ENCODE data around the gene TBC1D17.

DNA sequence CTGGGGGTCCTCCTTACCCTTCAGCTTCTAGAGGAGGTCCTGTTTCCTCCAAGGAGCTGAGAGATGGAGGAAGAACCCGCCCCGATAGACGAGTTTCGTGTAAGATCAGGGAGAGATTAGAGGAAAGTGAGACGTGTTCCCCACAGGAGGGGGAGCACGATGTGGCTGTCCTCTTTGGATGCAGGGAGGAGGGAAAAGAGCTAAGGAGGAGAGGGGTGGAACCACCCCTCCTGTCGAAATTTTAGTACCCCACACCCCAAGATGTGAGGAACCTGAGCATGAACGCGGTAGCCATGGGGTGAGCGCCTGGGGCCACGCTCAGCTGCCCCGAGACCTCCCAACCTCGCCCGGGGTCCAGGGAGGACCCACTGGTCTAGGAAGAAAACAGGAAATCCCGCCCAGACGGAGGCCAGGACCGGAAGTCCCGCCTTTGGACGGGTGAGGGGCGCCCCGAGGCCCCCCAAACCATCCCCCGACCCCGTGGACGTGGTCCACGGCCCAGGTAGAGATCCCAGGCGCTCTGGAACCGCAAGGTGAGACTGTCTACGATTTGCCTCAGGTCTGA is 1.6 kb upstream of the TBC1D17 start:
- TF ChIP-seq, protein P1, sequence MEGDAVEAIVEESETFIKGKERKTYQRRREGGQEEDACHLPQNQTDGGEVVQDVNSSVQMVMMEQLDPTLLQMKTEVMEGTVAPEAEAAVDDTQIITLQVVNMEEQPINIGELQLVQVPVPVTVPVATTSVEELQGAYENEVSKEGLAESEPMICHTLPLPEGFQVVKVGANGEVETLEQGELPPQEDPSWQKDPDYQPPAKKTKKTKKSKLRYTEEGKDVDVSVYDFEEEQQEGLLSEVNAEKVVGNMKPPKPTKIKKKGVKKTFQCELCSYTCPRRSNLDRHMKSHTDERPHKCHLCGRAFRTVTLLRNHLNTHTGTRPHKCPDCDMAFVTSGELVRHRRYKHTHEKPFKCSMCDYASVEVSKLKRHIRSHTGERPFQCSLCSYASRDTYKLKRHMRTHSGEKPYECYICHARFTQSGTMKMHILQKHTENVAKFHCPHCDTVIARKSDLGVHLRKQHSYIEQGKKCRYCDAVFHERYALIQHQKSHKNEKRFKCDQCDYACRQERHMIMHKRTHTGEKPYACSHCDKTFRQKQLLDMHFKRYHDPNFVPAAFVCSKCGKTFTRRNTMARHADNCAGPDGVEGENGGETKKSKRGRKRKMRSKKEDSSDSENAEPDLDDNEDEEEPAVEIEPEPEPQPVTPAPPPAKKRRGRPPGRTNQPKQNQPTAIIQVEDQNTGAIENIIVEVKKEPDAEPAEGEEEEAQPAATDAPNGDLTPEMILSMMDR (IDR thresholded peaks at IDR 0.05) = no peak
- TF ChIP-seq POLR2A (IDR thresholded peaks at IDR 0.05; ENCODE audit: low read length) (peak; percentile 37; the same call in 1 of the 2 replicates), KDM5A (IDR thresholded peaks at IDR 0.05) (no peak), KDM1A (IDR thresholded peaks at IDR 0.05; ENCODE audit: low read depth) (no peak)
- TF ChIP-seq, protein P2, sequence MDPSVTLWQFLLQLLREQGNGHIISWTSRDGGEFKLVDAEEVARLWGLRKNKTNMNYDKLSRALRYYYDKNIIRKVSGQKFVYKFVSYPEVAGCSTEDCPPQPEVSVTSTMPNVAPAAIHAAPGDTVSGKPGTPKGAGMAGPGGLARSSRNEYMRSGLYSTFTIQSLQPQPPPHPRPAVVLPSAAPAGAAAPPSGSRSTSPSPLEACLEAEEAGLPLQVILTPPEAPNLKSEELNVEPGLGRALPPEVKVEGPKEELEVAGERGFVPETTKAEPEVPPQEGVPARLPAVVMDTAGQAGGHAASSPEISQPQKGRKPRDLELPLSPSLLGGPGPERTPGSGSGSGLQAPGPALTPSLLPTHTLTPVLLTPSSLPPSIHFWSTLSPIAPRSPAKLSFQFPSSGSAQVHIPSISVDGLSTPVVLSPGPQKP (IDR thresholded peaks at IDR 0.05; ENCODE audit: low read depth, low read length) = no peak

Data from A549 (cell line).